GM12878 (cell line): ENCODE data around the gene CNNM1. TPM values are rescaled to one million over a fixed set of nuclear protein-coding genes. Genes with fewer than 3 reads are reported as not detected.

Source experiments
- ATAC-seq: fragments of 200-7000 bp; cut with Tn5 transposase; 3 replicates; pipeline ENCODE4 v1.9.1; 2020; ENCODE audit warnings: mild to moderate bottlenecking, moderate library complexity
- BruUV-seq: library from RNA; stranded (reverse); fragments of 400-500 nt; replicated peaks from 2 replicates; lab custom pipeline; 2021; lab: Mats Ljungman, UMichigan
- CTCF ChIA-PET: fragments of 300-600 bp; sonication (Branson Sonifier 250); formaldehyde crosslinking; extraction: SDS; loops from one replicate; lab custom pipeline; 2021; ENCODE audit warnings: inconsistent platforms; lab: Yijun Ruan, JAX
- POLR2A ChIA-PET: fragments of 350-600 bp; formaldehyde crosslinking; extraction: SDS; loops from one replicate; lab custom pipeline; 2021; ENCODE audit warnings: inconsistent platforms; lab: Charles Lee
- RAD21 ChIA-PET: fragments of 300-600 bp; sonication (Branson Sonifier 250); formaldehyde crosslinking; loops from one replicate; lab custom pipeline; 2023; ENCODE audit warnings: antibody characterized with exemption; ENCODE audit not compliant: unreplicated experiment; lab: Charles Lee
- SMC1A ChIA-PET: fragments of 300-600 bp; sonication (Branson Sonifier 250); formaldehyde crosslinking; loops from one replicate; lab custom pipeline; 2023; ENCODE audit not compliant: unreplicated experiment, uncharacterized antibody; lab: Charles Lee
- DNase-seq: peaks from one replicate; pipeline ENCODE4 v3.0.0-alpha.2; 2011; ENCODE audit warnings: low read depth, low spot score
- FAIRE-seq: peaks from 3 replicates; lab custom pipeline; 2011; peaks lifted over from hg19 to GRCh38; lab: Jason Lieb, UNC
- H2AFZ ChIP-seq: 2 replicates; pipeline ENCODE4 v1.6.0; 2011; ENCODE audit warnings: low read depth, low read length, control low read depth; ENCODE audit not compliant: control insufficient read depth
- H3K27ac ChIP-seq: 2 replicates; pipeline ENCODE4 v1.5.1; 2011; ENCODE audit warnings: control low read depth; ENCODE audit not compliant: control insufficient read depth, insufficient read depth
- H3K27me3 ChIP-seq, 2 experiments: replicated peaks in 1 of 2; 2 replicates each; pipeline versions ENCODE4 v1.6.0 to v1.6.1; 2011; ENCODE audit warnings: low read length in 1 of 2; ENCODE audit not compliant: control insufficient read depth in 2 of 2, insufficient read depth in 2 of 2
- H3K36me3 ChIP-seq, 2 experiments: 2 replicates each; pipeline ENCODE4 v1.5.1; 2011; ENCODE audit warnings: low read length in 1 of 2; ENCODE audit not compliant: control insufficient read depth in 2 of 2, insufficient read depth in 2 of 2
- H3K4me1 ChIP-seq: 2 replicates; pipeline ENCODE4 v1.6.1; 2011; ENCODE audit warnings: mild to moderate bottlenecking, low read length, moderate library complexity, mixed read lengths; ENCODE audit not compliant: control insufficient read depth, insufficient read depth
- H3K4me2 ChIP-seq: 2 replicates; pipeline ENCODE4 v1.6.0; 2011; ENCODE audit warnings: control low read depth; ENCODE audit not compliant: control insufficient read depth, insufficient read depth
- H3K4me3 ChIP-seq: fragments of 200-600 bp; sonication (generic); 2 replicates; pipeline ENCODE4 v1.5.1; 2016
- H3K79me2 ChIP-seq: 2 replicates; pipeline ENCODE4 v1.6.0; 2011; ENCODE audit warnings: low read length; ENCODE audit not compliant: control insufficient read depth, insufficient read depth
- H3K9ac ChIP-seq: 2 replicates; pipeline ENCODE4 v1.8.0; 2011; ENCODE audit warnings: low read length, control low read depth, mixed read lengths; ENCODE audit not compliant: control insufficient read depth, insufficient read depth
- H3K9me3 ChIP-seq: replicated peaks from 3 replicates; pipeline ENCODE4 v1.5.1; 2011; ENCODE audit warnings: mild to moderate bottlenecking, low read length; ENCODE audit not compliant: control insufficient read depth, insufficient read depth
- H4K20me1 ChIP-seq: 2 replicates; pipeline ENCODE4 v1.6.0; 2011; ENCODE audit not compliant: control insufficient read depth, insufficient read depth
- CHD2 ChIP-seq: IDR thresholded peaks from 2 replicates; pipeline ENCODE4 v1.6.1; 2011; ENCODE audit warnings: low read depth, low read length, improper control_type of control experiment, borderline replicate concordance
- E2F4 ChIP-seq: IDR thresholded peaks from 2 replicates; pipeline ENCODE4 v1.6.1; 2012; ENCODE audit warnings: low read depth, low read length, improper control_type of control experiment
- EP300 ChIP-seq, 2 experiments: fragments of 150-350 bp in 1 of 2; IDR thresholded peaks; 2 replicates each; pipeline ENCODE4 v1.6.1; 2011 to 2012; ENCODE audit warnings: low read depth in 2 of 2, low read length in 2 of 2, borderline replicate concordance in 1 of 2, improper control_type of control experiment in 1 of 2, inconsistent platforms in 1 of 2; ENCODE audit not compliant: control insufficient read depth in 1 of 2
- HDAC2 ChIP-seq: fragments of 200-600 bp; sonication (generic); IDR thresholded peaks from 2 replicates; pipeline ENCODE4 v1.6.1; 2017
- NFXL1 ChIP-seq: fragments of 450-650 bp; IDR thresholded peaks from 2 replicates; pipeline ENCODE4 v1.6.1; 2017; ENCODE audit warnings: antibody characterized with exemption, mild to moderate bottlenecking, borderline replicate concordance
- PBX3 ChIP-seq: IDR thresholded peaks from 2 replicates; pipeline ENCODE4 v1.6.1; 2011; ENCODE audit warnings: mild to moderate bottlenecking, low read depth, low read length, moderate library complexity; ENCODE audit not compliant: insufficient replicate concordance
- TBL1XR1 ChIP-seq: IDR thresholded peaks from 2 replicates; pipeline ENCODE4 v1.6.1; 2012; ENCODE audit warnings: low read depth, low read length, improper control_type of control experiment
- TCF7 ChIP-seq: IDR thresholded peaks from 2 replicates; pipeline ENCODE4 v1.6.1; 2014; ENCODE audit warnings: antibody characterized with exemption, borderline replicate concordance
- ZNF274 ChIP-seq: IDR thresholded peaks from one replicate; pipeline ENCODE4 v1.8.0; 2011; ENCODE audit not compliant: insufficient read length, insufficient read depth
- WGBS: methylation state at CpG from one replicate; pipeline ENCODE4 v1.1.6; 2016; ENCODE audit warnings: low lambda C conversion rate; ENCODE audit not compliant: insufficient replicate concordance, insufficient coverage; ENCODE audit errors: missing lambda C conversion rate; 5-methylcytosine and 5-hydroxymethylcytosine counted together
- in situ Hi-C: fragments of 300-500 bp; cut with MboI; formaldehyde crosslinking; loops from 9 replicates; pipeline ENCODE4 v1.14.3; 2018; ENCODE audit warnings: mixed read lengths
- intact Hi-C: fragments of 100-400 bp; cut with micrococcal nuclease; formaldehyde crosslinking; loops from one replicate; pipeline ENCODE4 v1.14.2; 2022; ENCODE audit not compliant: unreplicated experiment
- polyA plus RNA-seq, 11 experiments: library from polyadenylated mRNA; depleted of rRNA in 4 of 11; unstranded in 6 of 11; stranded (reverse) in 5 of 11; fragments of >200 nt; fragmentation: Nextera tagmentation in 4 of 11; fragmentation: Illumina TruSeq in 1 of 11; extraction: Ambion mirVana in 4 of 11; extraction: Trizol in 1 of 11; gene quantifications; 1 replicate in 1 of 11; 2 replicates in 10 of 11; pipeline versions ENCODE4 v1.2.1 to v1.2.3, GENCODE V29; 2011 to 2016; ENCODE audit warnings: inconsistent platforms in 2 of 11, missing spikeins in 2 of 11, low read depth in 1 of 11
- total RNA-seq, 4 experiments: library from RNA; depleted of rRNA in 3 of 4; stranded (reverse); fragments of >200 nt in 3 of 4; fragmentation: Illumina TruSeq in 1 of 4; extraction: Trizol in 1 of 4; gene quantifications; 2 replicates each; pipeline versions ENCODE4 v1.2.1 to v1.2.3, GENCODE V29; 2013 to 2021
- TF ChIP-seq, protein P1 (sequence below): fragments of 450-650 bp; conservative IDR thresholded peaks from 2 replicates; pipeline ENCODE4 v1.6.1; 2017; ENCODE audit warnings: mild to moderate bottlenecking, moderate library complexity
- TF ChIP-seq, protein P2 (sequence below): fragments of 450-650 bp; IDR thresholded peaks from 2 replicates; pipeline ENCODE4 v1.6.1; 2014; ENCODE audit warnings: mild to moderate bottlenecking

The CNNM1 gene
- total and polyA plus RNA-seq, 10 of the 15 experiments (the other 5 are each of a cell fraction or from before 2014, with no cell fraction given): 0.01 TPM; not detected in 9

DNA sequence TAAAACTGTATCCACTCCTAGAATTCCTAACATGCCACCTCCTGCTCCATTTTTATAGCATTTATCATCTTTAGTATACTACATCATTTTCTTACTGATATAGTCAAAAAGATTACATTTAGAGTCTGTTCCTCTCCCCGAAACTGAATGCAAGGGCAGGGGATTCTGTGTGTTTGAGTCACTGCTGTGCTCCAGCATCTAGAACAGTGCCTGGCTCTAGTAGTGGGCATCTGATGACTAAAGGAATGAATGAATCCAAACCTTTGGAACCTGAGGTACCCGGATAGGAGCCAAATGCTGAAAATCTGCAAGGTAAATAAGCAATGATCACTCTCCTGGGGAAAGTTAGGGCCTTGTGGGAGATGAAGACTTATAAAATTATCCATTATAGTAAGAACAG is 82.4 kb downstream of the CNNM1 start:
- DNase-seq (no peak), FAIRE-seq (no peak), ATAC-seq (no peak)
- Histone ChIP-seq H3K4me1 (no peaks in the 10 kb centered on the region), H3K79me2 (no peaks in the 10 kb centered on the region), H3K27ac (no peak overlapping the region), H4K20me1 (no peaks in the 10 kb centered on the region), H2AFZ (no peak overlapping the region)
- SMC1A ChIA-PET: interaction anchor here (1.8 kb wide), 1 partner anchor 24 kb away, joined by 4 read pairs; no protein-coding TSS in a partner anchor
- BruUV-seq: no TSS peak
- CTCF ChIA-PET: interaction anchor here (1.0 kb wide), 1 partner anchor 18 kb away, joined by 3 read pairs; no protein-coding TSS in a partner anchor
- in situ Hi-C loops: no loop called here
- POLR2A ChIA-PET: no interaction called here
- WGBS: 97% methylated on average over 2 of the region's 2 CpGs
- no peak for TF ChIP-seq TBL1XR1
- no peak for TF ChIP-seq TCF7
- no peak for TF ChIP-seq ZNF274
- TF ChIP-seq EP300 (IDR thresholded peaks at IDR 0.05; ENCODE audit: borderline replicate concordance in 1 of 2, control insufficient read depth in 1 of 2, low read depth in 2 of 2, low read length in 2 of 2): no peak
- TF ChIP-seq, all 136 proteins: peak for 0
- peaks cover 0 to 3% of the 10 kb centered on the region in 2 experiments; a peak in 1 of 4 replicates for H3K36me3 ChIP-seq
- no peak overlapping the region for H3K4me3 ChIP-seq
- intact Hi-C loops: no loop called here
- RAD21 ChIA-PET: interaction anchor here (0.5 kb wide), 1 partner anchor 270 kb away, joined by 3 read pairs; no protein-coding TSS in a partner anchor
- no peak overlapping the region for H3K4me2 ChIP-seq
- H3K9me3 ChIP-seq: no peaks in the 10 kb centered on the region
- no peak overlapping the region for H3K9ac ChIP-seq
- no peaks in the 10 kb centered on the region for H3K27me3 ChIP-seq

DNA sequence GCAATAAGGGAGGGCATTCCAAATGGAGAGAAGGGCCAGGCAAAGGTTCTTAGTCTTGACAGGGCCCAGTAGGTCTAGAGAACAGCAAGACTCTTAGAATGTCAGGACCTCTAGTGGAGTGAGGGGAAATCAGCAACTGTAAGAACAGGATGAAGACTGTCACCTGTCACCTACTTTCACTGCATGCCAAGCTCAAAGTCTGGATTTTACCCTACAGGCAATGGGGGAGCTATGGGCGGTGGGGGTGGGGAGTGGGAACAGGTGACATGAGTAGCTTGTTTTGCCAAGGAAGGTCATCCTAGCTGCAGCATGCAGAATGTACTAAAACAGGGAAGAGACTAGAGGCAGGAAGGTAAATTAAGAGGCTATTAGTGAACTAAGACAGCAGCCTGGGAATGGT is 82.9 kb downstream of the CNNM1 start:
- WGBS: 18% methylated on average over 1 of the region's 1 CpG
- POLR2A ChIA-PET: no interaction called here
- in situ Hi-C loops: no loop called here
- RAD21 ChIA-PET: no interaction called here
- intact Hi-C loops: no loop called here
- H3K27me3 ChIP-seq: no peaks in the 10 kb centered on the region
- CTCF ChIA-PET: interaction anchor here (1.0 kb wide), 1 partner anchor 19 kb away, joined by 3 read pairs; no protein-coding TSS in a partner anchor
- TF ChIP-seq E2F4: no peak
- TF ChIP-seq NFXL1: no peak
- TF ChIP-seq CHD2: no peak
- TF ChIP-seq, protein P1, sequence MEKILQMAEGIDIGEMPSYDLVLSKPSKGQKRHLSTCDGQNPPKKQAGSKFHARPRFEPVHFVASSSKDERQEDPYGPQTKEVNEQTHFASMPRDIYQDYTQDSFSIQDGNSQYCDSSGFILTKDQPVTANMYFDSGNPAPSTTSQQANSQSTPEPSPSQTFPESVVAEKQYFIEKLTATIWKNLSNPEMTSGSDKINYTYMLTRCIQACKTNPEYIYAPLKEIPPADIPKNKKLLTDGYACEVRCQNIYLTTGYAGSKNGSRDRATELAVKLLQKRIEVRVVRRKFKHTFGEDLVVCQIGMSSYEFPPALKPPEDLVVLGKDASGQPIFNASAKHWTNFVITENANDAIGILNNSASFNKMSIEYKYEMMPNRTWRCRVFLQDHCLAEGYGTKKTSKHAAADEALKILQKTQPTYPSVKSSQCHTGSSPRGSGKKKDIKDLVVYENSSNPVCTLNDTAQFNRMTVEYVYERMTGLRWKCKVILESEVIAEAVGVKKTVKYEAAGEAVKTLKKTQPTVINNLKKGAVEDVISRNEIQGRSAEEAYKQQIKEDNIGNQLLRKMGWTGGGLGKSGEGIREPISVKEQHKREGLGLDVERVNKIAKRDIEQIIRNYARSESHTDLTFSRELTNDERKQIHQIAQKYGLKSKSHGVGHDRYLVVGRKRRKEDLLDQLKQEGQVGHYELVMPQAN: no peak
- no peak for TF ChIP-seq PBX3
- TF ChIP-seq, protein P2, sequence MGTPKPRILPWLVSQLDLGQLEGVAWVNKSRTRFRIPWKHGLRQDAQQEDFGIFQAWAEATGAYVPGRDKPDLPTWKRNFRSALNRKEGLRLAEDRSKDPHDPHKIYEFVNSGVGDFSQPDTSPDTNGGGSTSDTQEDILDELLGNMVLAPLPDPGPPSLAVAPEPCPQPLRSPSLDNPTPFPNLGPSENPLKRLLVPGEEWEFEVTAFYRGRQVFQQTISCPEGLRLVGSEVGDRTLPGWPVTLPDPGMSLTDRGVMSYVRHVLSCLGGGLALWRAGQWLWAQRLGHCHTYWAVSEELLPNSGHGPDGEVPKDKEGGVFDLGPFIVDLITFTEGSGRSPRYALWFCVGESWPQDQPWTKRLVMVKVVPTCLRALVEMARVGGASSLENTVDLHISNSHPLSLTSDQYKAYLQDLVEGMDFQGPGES: no peak
- TF ChIP-seq HDAC2: no peak
- no peaks in the 10 kb centered on the region for H3K4me1 ChIP-seq
- H4K20me1 ChIP-seq: no peaks in the 10 kb centered on the region
- H3K4me2 ChIP-seq: no peak overlapping the region
- no peaks in the 10 kb centered on the region for H3K79me2 ChIP-seq
- no peak overlapping the region for H3K9ac ChIP-seq
- DNase-seq (no peak), ATAC-seq (no peak), FAIRE-seq (no peak)
- no peak overlapping the region for H2AFZ ChIP-seq
- peaks cover 0 to 3% of the 10 kb centered on the region in 2 experiments; a peak in 1 of 4 replicates for H3K36me3 ChIP-seq
- SMC1A ChIA-PET: interaction anchor here (1.8 kb wide), 1 partner anchor 24 kb away, joined by 4 read pairs; no protein-coding TSS in a partner anchor
- H3K9me3 ChIP-seq: no peaks in the 10 kb centered on the region
- H3K4me3 ChIP-seq: no peak overlapping the region
- no peak overlapping the region for H3K27ac ChIP-seq
- no TSS peak for BruUV-seq
